ENCODE data around the gene TKT.

- no peak for TF ChIP-seq ZNF124 (CRISPR knock-in tag; IDR thresholded peaks at IDR 0.05)
- no peak for TF ChIP-seq POLR2A (IDR thresholded peaks at IDR 0.05; ENCODE audit: insufficient read depth in 1 of 2, low read depth in 2 of 2, low read length in 2 of 2)
- TF ChIP-seq CTCF (CRISPR knock-in tag; IDR thresholded peaks at IDR 0.05) = peak; percentile 97
Measured at GRCh38 chr3:53219895-53220483, 35.8 kb downstream of the TKT start.
